Ishikawa (cell line): ENCODE results near the gene PCBP3.

Experiments used
- CEBPB ChIP-seq: IDR thresholded peaks from 2 replicates; pipeline ENCODE4 v1.6.1; 2012
- CREB1 ChIP-seq: IDR thresholded peaks from 2 replicates; pipeline ENCODE4 v1.6.1; 2012; ENCODE audit warnings: low read depth
- EGR1 ChIP-seq: IDR thresholded peaks from 2 replicates; pipeline ENCODE4 v1.6.1; 2012
- EP300 ChIP-seq: IDR thresholded peaks from 2 replicates; pipeline ENCODE4 v1.6.1; 2012; ENCODE audit warnings: borderline replicate concordance
- FOXM1 ChIP-seq: IDR thresholded peaks from 2 replicates; pipeline ENCODE4 v1.6.1; 2012; ENCODE audit warnings: low read depth, borderline replicate concordance
- MAX ChIP-seq: IDR thresholded peaks from 2 replicates; pipeline ENCODE4 v1.6.1; 2012
- NFIC ChIP-seq: IDR thresholded peaks from 2 replicates; pipeline ENCODE4 v1.6.1; 2012
- RAD21 ChIP-seq: IDR thresholded peaks from 2 replicates; pipeline ENCODE4 v1.6.1; 2012; ENCODE audit warnings: low read depth
- TAF1 ChIP-seq: IDR thresholded peaks from 2 replicates; pipeline ENCODE4 v1.6.1; 2012; ENCODE audit warnings: low read depth, mild to moderate bottlenecking
- TCF12 ChIP-seq: IDR thresholded peaks from 2 replicates; pipeline ENCODE4 v1.6.1; 2012; ENCODE audit warnings: low read depth
- TEAD4 ChIP-seq: IDR thresholded peaks from 2 replicates; pipeline ENCODE4 v1.6.1; 2012
- USF1 ChIP-seq: IDR thresholded peaks from 2 replicates; pipeline ENCODE4 v1.6.1; 2012
- YY1 ChIP-seq: IDR thresholded peaks from 2 replicates; pipeline ENCODE4 v1.6.1; 2012; ENCODE audit warnings: low read depth
- ZBTB7A ChIP-seq: IDR thresholded peaks from 2 replicates; pipeline ENCODE4 v1.6.1; 2012; ENCODE audit warnings: low read depth
- TF ChIP-seq, protein P1 (sequence below): IDR thresholded peaks from 2 replicates; pipeline ENCODE4 v1.6.1; 2012; ENCODE audit warnings: low read depth, mild to moderate bottlenecking

The PCBP3 gene

DNA sequence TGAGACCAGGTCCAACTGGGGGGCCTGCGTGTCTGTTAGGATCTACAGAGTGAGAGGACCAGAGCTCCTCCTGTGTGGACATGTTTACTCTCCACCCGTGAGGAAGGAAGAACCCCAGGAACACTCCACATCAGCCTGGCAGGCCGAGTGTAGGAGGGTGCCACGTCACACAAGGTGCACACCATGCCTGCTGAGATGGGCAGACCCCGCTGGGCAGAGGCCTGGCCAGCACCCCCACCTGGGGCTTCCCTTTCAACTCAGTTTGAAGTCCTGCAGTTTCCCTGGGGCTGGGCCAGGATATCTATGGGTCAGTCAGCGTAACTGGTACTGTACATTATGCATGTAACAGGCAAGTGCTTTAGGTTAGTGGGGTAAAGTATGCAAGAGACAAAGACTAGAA, 30.1 kb upstream of the PCBP3 start:
- no peak for TF ChIP-seq CREB1
- no peak for TF ChIP-seq CEBPB
- TF ChIP-seq MAX, result no peak
- TF ChIP-seq TCF12, result peak; percentile 36; the same call in 1 of the 2 replicates
- no peak for TF ChIP-seq YY1
- TF ChIP-seq EP300, result no peak
- TF ChIP-seq NFIC, result no peak

DNA sequence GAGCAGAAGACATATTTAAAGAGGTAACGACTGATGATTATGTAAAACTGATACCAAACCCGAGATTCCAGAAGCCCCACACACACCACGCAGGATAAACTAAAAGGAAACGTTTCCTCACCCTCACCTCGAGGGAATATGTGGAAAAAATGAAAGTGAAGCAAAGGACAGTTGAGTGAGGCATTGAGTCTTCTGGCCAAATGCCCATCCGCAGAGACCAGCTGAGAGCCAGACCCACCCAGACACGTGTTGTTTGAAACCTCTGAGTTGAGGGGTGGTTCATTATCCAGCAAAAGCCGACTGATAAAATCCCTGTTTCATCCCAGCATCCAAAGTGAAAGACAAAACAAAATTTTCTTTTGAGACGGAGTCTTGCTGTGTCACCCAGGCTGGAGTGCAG, 29.6 kb upstream of the PCBP3 start:
- no peak for TF ChIP-seq CREB1
- no peak for TF ChIP-seq RAD21
- TF ChIP-seq ZBTB7A, result no peak
- no peak for TF ChIP-seq CEBPB
- no peak for TF ChIP-seq NFIC
- TF ChIP-seq EGR1, result no peak
- TF ChIP-seq YY1, result no peak
- no peak for TF ChIP-seq USF1
- TF ChIP-seq FOXM1, result no peak
- TF ChIP-seq TEAD4, result no peak
- TF ChIP-seq MAX, result no peak
- TF ChIP-seq EP300, result no peak
- TF ChIP-seq, protein P1, sequence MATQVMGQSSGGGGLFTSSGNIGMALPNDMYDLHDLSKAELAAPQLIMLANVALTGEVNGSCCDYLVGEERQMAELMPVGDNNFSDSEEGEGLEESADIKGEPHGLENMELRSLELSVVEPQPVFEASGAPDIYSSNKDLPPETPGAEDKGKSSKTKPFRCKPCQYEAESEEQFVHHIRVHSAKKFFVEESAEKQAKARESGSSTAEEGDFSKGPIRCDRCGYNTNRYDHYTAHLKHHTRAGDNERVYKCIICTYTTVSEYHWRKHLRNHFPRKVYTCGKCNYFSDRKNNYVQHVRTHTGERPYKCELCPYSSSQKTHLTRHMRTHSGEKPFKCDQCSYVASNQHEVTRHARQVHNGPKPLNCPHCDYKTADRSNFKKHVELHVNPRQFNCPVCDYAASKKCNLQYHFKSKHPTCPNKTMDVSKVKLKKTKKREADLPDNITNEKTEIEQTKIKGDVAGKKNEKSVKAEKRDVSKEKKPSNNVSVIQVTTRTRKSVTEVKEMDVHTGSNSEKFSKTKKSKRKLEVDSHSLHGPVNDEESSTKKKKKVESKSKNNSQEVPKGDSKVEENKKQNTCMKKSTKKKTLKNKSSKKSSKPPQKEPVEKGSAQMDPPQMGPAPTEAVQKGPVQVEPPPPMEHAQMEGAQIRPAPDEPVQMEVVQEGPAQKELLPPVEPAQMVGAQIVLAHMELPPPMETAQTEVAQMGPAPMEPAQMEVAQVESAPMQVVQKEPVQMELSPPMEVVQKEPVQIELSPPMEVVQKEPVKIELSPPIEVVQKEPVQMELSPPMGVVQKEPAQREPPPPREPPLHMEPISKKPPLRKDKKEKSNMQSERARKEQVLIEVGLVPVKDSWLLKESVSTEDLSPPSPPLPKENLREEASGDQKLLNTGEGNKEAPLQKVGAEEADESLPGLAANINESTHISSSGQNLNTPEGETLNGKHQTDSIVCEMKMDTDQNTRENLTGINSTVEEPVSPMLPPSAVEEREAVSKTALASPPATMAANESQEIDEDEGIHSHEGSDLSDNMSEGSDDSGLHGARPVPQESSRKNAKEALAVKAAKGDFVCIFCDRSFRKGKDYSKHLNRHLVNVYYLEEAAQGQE, result no peak
- TF ChIP-seq TCF12, result no peak
- no peak for TF ChIP-seq TAF1

DNA sequence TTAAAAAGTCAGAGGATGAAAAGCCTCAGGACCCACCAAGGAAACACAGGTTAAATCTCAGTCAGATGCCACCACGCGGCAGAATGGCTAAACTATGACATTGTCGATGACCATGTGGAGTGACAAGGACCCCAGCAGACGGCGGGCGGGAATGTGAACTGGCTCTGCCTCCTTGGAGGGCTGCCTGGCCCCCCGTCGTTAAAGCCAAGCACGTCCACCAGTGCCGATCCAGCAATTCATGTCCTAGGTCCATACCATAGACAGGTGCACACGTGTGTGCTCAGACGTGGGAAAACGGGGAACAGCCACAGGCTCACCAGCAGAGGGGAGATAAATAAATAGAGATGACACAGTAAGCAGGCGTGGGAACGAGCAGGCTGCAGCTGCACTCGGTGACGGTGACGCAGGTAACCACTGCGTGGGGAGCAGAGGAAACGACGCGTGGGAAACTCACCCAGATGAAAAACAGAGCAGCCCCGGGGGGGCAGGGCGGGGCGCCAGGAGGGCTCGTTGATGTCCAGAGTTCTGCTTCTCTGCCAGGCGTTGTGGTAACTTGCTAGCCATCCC, 28.3 kb upstream of the PCBP3 start:
- TF ChIP-seq TCF12 (no peak), NFIC (no peak), EP300 (no peak), EGR1 (no peak)

- TF ChIP-seq TAF1, result no peak
- TF ChIP-seq NFIC, result no peak
- TF ChIP-seq, protein P1, result no peak
- TF ChIP-seq EGR1, result no peak
- TF ChIP-seq MAX, result no peak
- no peak for TF ChIP-seq CEBPB
- TF ChIP-seq ZBTB7A, result no peak
- no peak for TF ChIP-seq RAD21
- TF ChIP-seq TEAD4, result no peak
- TF ChIP-seq USF1, result no peak
- TF ChIP-seq CREB1, result no peak
- no peak for TF ChIP-seq EP300
- TF ChIP-seq FOXM1, result no peak
These were observed 26.3 kb upstream of the PCBP3 start for GRCh38 chr21:45617021-45617921.

DNA sequence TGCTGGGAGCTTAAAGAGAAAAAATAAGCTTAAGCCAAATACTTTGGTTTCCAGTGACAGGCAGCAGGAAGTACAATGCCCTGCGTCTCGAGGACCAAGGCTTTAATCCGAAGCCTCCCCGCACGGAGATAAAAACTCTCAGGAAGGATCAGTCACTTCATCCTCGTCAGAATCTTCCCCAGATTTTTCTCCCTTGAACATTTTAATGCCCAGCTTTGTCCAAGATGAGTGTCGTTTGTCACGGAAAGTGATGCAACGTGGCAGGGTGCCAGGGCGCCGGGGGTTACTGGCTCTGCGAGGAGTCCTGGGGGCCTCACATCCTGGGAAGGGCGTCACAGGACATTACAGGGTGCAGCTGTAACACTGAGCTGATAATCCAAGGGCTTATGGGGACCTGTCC, 25.2 kb upstream of the PCBP3 start:
- TF ChIP-seq TAF1 (no peak), FOXM1 (no peak), TCF12 (no peak), YY1 (no peak), RAD21 (no peak), MAX (no peak), USF1 (no peak), CEBPB (no peak), EGR1 (no peak), TEAD4 (no peak), CREB1 (no peak), NFIC (no peak), ZBTB7A (no peak)
- TF ChIP-seq, protein P1, result no peak
